Caki2 (cell line): Measurements from ENCODE around the gene NRG2. TPM values are rescaled to one million over a fixed set of nuclear protein-coding genes. Genes with fewer than 3 reads are reported as not detected.

Experiments
- DNase-seq: peaks from one replicate; pipeline ENCODE4 v3.0.0-alpha.2; 2015; ENCODE audit warnings: low read depth
- in situ Hi-C: cut with HindIII; loops from 2 replicates; pipeline ENCODE4 v1.10.0; 2016; ENCODE audit warnings: low sequenced_read_pairs, low pct_unique_long_range_greater_than_20kb, mixed read lengths
- total RNA-seq: library from RNA; depleted of rRNA; stranded (reverse); fragments of >200 nt; shearing (Covaris generic); gene quantifications from 2 replicates; pipeline ENCODE4 v1.2.3, GENCODE V29; 2014; ENCODE audit warnings: low replicate concordance

NRG2 gene
- total RNA-seq, 1 experiment from 2014 or later, result 6.8 TPM

GRCh38 chr5:139984816-139985215 lies 58.3 kb downstream of the NRG2 start:
- no peak for DNase-seq
- in situ Hi-C loops, result no loop called here

DNA sequence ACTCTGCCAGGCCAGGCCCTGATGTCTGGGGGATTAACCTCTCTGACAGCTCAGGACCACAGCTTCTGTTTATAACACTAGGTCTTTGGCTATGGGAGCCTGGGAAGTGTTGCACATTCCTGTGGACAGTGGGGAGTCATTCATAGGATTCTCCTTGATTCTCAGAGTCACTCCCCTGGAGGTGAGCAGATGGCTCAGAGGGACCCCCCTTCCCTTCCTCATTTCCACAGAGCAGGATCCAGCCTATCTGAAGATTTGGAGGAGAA lies 60.2 kb downstream of the NRG2 start:
- in situ Hi-C loops, result no loop called here
- no peak for DNase-seq

DNA sequence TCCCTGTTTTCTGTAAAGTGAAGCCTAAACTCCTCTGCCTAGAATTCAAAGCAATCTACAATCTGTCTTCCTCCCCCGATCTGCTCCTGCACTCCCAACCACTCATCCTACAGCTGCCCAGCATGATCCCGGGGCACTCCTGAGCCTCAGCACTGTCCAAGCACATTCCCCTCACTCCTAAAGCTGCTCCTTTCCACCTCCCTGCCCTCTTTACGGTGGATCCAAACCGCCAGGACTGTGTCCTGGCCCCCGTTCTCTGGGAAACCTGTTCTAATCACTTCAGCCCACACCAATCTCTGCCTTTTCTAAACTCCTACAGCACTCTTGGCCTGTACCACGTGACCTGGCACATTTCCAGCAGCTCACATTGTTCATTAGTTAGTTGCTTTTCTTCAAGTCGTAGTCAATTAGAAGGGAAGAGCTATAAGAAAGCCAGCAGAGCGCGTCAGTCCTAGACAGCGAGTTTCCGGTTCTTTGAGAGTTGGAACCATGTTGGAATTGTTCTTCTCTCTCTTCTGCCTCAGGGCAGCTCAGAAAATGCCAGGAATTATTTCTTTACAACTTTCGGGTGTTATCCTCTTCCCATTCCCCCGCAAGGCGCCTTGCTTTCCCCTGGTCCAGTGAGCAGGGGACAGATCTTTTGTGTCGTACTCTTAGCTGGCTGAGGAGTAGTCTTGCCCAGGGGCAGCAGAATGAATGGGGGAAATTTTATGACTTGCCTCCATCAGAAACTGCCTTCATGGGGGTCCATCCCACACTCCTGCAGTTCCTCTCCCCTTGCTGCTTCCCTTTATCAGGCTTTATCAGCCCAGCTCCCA lies 60.7 kb downstream of the NRG2 start:
- in situ Hi-C loops, result no loop called here
- no peak for DNase-seq

DNA sequence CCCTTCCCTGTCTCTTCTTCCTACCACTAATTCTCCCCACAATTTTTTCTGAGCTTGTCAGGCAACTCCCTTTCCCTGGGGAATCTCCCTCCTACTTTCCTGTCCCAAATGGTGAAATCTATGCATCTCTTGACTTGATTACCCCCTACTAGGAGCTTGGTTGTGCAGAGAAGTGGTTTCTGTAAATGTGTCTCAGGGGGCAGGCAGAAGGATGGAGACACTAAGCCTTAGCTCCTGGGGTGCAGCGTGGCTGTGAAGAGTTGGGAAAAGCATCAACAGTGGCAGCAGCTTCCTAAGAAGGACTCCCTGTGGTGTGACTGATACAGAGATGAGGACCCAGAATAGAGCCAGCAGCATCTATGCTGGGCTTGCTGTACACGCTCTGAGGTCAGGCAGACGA lies 62.3 kb downstream of the NRG2 start:
- in situ Hi-C loops, result no loop called here
- no peak for DNase-seq

- in situ Hi-C loops, result no loop called here
- no peak for DNase-seq
Measured at GRCh38 chr5:139979943-139980342, 63.2 kb downstream of the NRG2 start.

GRCh38 chr5:139979518-139979917 lies 63.6 kb downstream of the NRG2 start:
- in situ Hi-C loops, result no loop called here
- DNase-seq, result no peak

- in situ Hi-C loops, result no loop called here
- DNase-seq, result no peak
Measured at GRCh38 chr5:139976703-139977102, 66.4 kb downstream of the NRG2 start.

DNA sequence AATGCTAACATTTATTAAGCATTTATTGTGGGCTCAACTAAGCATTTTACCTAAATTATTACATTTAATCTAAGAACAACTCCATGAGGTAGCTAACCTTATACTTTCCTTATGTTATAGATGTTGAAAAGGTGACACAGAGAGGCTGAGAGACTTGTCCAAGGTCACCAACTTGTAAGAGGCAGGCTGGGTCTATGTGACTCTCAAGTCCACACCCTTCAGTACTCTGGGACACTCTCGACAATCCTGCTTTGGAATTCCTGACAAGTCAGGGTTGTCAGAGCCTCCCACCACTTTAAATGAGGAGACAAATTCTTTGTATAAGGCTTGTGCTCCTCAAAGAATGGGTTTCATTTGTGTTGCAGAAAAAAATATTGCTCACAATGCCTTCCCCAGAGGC lies 67.2 kb downstream of the NRG2 start:
- in situ Hi-C loops, result no loop called here
- no peak for DNase-seq

GRCh38 chr5:139975306-139975705 lies 67.8 kb downstream of the NRG2 start:
- DNase-seq, result no peak
- in situ Hi-C loops, result no loop called here

DNA sequence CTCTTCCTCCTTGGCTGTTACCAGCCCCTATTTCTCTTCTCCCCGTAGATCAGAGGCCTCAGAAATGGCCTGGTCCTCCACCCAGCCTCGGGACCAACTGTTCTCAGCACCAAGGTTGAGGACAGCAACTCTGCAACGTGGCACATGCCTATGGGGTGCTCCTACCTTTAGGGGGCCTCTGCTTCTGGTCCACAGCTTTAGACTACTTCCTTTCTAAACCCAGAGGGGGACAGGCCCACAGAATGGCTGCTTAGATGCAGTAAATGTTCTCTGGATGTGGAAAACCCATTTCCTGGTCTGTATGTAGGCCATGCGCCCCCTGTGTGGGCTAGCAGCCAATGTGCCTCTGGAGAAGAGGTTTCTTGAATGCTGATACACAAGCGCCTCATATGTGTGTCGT lies 68.4 kb downstream of the NRG2 start:
- in situ Hi-C loops, result no loop called here
- DNase-seq, result no peak

- in situ Hi-C loops, result no loop called here
- DNase-seq, result no peak
Measured at GRCh38 chr5:139971202-139971725, 71.8 kb downstream of the NRG2 start.

DNA sequence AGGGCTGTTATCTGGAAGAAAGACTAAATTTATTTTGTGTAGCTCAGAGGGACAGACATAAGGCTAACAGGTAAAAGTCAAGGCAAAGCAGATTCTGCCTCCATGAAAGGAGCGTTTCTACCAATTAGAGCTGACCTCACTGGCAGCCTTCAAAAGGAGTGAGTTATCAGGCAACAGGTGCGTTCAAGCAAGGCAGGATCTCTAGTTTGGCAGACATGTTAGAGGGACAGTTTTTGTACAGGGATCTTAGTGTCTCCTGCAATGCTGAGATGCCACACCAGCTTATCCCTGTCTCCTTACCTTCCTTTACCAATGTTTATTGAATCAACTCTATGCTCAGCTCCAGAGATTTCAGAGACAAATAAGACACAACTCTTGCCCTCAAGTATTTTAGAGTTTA lies 73.8 kb downstream of the NRG2 start:
- in situ Hi-C loops, result no loop called here
- DNase-seq, result no peak

- in situ Hi-C loops, result no loop called here
- peak; percentile 69 for DNase-seq
Measured at GRCh38 chr5:139968547-139969261, 74.4 kb downstream of the NRG2 start.

DNA sequence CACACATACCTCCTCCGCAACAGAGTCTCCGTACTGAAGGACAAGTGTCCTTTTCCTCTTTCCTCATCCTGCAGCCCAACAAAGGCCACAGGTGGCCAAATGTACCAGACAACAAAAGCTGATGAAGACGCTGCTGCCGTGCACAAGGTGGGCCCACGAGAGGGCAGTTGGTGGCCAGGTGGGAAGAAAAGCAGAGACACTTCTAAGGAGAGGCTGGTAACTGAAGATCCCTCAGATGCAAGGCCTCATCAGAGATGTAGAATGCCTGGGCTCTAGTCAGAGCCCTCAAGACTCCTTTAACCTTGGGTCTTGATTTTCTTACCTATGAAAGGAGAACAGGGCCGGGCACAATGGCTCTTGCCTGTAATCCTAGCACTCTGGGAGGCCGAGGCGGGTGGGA lies 75.7 kb downstream of the NRG2 start:
- no peak for DNase-seq
- in situ Hi-C loops, result no loop called here

GRCh38 chr5:139966856-139967255 lies 76.2 kb downstream of the NRG2 start:
- in situ Hi-C loops, result no loop called here
- no peak for DNase-seq

DNA sequence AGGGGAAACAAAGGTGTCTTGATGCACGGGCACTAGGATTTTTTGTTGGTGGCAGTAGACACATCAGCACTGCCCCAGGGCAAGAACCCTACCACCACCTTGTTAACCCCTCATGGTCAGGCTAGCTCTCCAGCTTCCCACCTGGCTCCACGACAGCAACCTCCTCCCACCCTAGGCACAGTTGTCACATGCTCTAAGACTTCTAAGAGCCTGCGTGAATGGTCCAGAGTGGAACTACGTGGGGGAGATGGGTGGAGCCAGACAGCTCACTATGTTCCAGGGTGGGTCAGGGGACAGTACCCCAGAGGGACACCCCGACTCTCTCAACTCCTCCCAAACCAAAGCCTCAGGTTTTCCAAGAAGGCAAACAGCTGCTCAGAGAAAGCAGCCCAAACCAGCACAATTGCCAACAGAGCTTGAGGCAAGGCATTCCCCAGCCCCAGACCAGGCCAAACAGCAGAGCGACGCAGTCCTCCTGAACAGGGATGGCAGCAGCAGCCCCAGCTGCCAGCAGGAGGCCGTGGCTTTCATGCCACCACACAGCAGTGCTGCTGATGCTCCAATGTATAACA lies 78.0 kb downstream of the NRG2 start:
- in situ Hi-C loops, result no loop called here
- no peak for DNase-seq

GRCh38 chr5:139964266-139964993 lies 78.7 kb downstream of the NRG2 start:
- no peak for DNase-seq
- in situ Hi-C loops, result no loop called here

- in situ Hi-C loops, result no loop called here
- no peak for DNase-seq
Measured at GRCh38 chr5:139962445-139962844, 80.7 kb downstream of the NRG2 start.
